HG03139 (cell line): ENCODE measurements around the gene SLC37A3.
"Not testable (repeated sequence)": the region's sequence is repeated elsewhere in the genome, so short reads cannot be mapped to it uniquely, and the experiment has no call there.

Source experiments
- ATAC-seq: cut with Tn5 transposase; IDR thresholded peaks from one replicate; pipeline ENCODE4 v1.9.1; 2021; ENCODE audit not compliant: unreplicated experiment

Gene SLC37A3

DNA sequence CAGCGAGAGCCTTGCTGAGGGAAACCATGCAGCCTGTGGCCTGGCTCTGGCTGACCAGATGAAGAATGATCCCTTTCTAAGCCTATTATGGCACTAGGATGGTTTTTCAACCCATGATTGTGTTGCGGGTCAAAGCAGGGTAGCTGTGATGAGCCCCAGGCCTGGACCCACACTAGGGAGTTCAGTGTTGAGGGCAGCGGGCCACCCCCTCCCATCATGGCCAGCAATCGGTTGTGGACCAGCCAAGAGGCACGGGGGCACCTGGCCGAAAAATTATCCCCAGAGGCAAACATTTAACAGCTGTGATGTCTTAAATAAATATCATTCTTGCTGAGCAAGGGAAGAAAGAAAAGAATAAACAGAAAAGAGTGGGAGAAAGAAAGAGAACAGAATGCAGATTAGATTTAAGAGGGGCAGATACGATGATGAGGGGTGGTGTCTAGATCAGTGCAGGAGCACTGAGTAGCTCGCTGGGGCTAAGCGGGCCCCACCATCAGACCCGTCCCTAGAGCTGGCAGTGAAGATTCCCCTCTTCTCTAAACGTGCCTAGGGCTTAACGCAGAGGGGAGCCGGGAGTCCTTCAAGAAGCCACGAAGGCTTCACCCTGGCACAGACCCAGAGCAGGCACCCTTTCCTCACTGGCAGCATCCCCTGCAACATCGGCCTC is 82.7 kb downstream of the SLC37A3 start:
- no peak for ATAC-seq

DNA sequence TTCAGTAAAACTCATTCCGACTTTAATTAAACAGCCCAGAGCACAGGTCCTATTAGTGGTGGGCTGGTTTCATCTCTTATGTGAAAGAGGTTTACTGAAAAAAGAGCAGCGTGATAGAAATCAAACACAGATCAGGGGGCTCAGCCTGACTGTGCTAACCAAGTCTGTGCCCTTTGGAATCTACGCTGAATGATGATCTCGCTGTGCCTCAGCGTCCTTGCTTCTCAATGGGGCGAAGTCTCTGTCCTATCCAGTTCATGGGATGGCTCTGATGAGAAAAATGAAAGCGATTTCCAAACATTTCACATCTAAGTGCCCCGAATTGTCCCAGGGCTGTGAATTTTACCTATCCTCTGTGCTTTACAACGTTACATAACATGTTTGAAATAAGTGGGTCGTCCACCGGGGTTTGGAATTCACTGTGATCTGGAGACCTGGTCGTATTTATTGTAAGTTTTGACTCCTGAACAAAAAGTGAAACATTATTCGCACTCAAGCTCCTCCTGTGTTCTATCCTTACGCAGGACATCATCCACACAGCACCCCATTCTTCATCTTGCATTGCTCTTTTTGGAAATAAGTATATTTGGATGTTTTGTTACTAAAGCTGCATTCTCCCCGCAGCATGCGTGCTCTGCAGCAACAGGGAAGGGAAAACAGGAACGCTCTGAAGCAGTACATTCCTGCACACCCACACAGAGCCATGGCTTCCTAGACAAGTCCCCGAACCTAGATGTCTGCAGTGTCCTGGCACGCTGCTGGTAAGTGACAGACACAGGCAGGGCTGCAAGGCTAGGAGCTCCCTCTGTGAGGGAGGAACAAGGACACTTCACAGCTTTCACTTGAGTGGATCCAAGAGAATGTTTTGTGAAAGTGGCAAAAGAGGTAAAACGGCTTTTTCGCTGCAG is 83.5 kb downstream of the SLC37A3 start:
- no peak for ATAC-seq

DNA sequence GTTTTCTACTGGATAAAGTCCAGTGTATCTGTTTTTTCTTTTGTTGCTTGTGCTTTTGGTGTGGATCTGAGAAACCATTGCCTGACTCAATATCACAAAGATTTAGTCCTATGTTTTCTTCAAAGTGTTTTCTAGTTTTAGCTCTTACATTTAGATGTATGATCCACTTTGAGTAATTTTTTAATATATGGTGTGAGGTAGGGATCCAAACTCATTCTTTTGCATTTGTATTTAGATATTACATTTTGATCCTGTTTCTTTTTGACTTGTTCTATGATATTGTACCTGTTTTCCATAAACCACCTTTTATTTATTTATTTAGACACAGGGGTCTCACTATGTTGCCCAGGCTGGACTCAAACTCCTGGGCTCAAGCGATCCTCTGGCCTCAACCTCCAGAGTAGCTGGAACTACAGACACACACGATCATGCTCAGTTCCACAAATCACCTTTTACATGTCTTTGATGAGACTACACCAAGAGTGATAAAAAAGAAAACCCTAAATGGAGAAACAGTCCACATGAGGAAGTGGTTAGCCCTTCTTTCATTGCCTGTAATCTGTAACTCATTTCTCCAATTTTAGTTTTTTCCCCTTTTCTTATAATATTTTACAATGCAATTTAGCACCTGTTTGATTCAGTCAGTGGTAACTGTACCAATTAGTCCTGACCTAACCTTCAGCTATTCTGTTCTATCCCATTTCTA is 86.0 kb downstream of the SLC37A3 start:
- no peak for ATAC-seq

DNA sequence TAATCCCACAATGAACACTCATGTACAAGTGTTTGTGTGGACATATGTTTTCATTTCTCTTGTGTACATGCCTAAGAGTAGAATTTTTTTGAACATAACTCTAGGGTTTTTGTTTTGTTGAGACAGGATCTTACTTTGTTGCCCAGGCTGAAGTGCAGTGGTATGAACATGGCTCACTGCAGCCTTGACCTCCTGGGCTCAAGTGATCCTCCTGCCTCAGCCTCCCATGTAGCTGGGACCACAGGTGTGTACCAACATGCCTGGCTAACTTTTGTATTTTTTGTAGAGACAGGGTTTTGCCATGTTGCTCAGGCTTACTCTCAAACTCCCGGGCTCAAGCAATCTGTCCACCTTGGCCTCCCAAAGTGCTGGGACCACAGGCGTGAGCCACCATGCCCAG is 87.2 kb downstream of the SLC37A3 start:
- ATAC-seq = not testable (repeated sequence)

DNA sequence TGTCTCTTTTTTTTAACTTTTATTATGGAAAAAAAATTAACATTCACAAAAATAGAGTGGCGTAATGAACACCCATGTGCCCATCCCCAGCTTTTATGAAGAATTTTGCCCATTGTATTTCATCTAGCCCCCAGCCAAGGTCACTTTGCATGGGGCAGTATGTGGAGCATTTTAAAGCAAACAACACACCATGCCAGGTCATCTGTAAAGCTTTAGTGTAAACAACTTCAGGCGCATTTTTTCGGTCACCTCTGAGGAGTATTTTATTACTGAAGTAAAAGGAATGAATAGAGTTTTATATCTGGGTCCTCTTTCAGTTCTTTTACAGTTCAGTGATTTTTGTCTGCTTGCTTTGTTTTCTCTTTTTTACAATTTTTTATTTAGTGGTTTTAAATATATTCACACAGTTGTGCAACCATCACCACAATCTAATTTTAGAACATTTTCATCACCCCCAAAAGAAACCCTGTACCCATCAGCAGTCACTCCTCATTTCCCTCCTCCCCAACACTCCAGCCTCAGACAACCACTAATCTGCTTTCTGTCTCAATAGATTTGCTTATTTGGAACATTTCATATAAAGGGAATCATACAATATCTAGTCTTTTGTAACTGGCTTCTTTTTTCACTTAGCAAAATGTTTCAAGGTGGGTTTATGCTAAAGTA is 87.9 kb downstream of the SLC37A3 start:
- ATAC-seq = no peak

DNA sequence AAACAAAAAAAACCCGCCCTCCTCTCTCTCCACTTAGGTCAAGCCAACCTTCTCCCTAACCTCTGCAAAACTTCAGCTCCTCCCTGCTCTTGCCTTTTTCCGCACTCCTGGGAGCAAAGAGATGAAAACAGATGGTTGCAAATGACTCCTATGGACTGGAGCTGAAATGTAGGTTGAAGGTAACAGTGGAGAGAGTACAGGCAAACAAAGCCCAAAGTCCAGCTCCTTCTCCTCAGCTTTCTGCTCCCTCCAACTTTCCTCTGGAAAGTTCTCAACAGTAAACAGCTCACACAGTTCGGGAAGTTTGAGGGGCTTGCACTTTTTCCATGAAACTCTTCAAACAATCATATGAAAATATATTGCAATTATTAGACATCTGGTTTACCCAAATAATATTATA is 90.3 kb downstream of the SLC37A3 start:
- ATAC-seq = no peak

DNA sequence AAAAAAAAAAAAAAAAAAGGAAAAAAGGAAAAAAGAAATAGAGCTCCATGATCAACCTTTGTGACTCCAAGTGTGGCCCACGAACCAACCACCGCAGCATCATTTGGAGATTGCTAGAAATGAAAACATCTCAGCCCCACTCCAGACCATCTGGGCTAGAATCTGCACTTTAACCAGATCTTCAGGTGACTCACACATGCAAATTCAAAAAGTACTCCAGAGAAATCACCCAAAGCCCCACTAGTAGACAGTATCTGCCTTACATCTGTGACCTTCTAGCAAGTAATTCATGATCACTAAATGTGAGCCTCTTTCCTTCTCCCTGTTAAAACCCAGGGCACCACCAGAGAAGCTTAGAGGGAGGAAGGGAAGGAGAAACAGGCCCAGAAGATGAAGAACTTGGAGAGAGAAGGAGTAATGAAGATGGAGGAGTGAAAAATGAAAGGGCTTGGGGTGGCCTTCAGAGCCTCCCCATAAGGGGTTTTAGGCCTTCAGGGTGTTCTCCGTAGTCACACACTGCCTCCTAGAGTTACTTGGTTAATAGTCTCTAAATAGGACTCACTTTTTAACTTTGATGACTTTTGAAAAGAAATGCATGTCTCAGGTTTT is 94.0 kb downstream of the SLC37A3 start:
- ATAC-seq = no peak

DNA sequence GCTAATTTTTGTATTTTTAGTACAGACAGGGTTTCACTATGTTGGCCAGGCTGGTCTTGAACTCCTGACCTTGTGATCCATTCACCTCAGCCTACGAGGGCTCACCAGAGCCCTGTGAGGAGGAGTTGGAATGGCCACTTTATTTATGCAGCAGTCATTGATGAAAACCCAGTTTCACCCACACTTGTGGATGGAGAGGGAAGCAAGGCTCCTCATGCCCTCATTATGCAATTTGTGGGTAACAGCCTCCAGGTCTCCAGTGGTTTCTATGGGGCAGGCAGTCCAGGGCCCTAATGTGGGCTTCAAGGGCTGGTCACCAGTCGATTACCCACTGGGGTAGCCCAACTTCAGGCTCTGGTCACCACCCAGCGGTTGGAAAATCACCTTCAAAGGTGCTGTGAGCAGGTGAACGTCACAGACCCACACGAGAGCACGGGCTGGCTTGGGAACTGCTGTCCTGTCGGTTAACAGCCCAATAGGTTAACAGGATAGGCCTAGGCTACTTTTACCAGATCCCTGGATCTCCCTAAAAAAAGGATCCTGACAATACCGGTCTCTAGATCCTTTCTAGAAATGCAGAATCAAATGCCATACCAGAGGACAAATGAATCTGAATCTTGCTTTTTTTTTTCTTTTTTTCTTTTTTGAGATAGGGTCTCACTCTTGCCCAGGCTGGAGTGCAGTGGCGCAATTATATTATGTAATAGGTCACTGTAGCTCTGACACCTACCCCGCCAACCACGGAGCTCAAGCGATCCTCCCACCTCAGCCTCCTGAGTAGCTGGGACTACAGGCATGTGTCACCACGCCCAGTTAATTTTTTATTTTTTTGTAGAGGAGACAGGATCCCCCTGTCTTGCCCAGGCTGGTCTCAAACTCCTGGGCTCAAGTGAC is 97.8 kb downstream of the SLC37A3 start:
- no peak for ATAC-seq

DNA sequence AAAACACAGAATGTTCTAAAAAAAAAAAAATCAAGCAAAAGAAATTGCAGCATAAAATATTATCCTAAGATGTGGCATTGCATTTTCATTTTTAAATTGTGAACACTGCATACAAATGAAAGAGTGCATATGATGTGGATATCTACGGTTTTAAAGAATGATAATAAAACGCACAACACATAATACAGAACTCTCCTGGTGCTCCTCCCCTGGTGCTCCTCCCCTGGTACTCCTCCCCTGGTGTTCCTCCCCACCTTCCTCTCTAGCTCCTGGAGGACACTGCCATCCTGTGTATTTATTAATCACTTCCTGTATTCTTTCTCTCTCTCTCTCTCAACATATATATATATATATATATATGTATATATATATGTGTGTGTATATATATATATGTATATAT is 100.1 kb downstream of the SLC37A3 start:
- ATAC-seq = no peak

DNA sequence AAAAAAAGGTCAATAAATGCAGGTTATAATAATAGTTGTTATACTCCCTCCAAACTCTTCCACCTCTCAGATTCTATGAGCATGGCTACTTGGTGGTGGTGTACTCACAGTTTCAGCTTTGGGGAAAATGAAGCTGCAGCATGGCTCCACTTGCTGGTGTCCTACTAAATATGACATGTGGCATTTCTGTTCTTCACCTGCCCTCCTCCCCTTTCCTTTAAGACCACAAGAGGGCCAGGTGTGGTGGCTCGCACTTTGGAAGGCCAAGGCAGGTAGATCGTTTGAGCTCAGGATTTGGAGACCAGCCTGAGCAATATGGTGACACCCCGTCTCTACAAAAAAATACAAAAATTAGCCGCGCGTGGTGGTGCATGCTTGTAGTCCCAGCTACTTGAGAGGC is 101.1 kb downstream of the SLC37A3 start:
- ATAC-seq = no peak

DNA sequence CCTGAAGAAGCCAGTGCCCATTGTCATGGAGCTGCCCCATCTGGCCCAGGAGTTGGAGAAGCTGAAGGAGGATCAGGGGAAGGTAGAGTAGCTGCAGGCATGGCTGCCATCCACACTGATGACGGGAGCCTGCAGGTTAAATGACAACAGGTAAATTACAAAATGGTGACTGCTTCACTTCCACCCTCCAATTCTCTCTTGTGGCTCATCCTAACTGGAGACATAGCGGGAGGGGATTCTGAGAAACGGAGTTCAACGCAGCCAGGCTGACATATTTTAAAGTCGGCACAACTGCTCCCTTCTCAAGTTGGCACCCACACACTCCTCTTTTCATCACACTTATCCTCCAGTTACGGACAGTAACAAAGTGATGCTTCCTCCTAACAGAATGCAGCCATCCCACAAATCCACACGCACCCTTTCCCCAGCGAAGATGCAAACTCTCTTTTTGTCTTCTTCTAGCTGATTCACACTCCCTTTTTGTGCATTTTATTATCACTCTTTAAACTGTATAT is 103.0 kb downstream of the SLC37A3 start:
- ATAC-seq = no peak

DNA sequence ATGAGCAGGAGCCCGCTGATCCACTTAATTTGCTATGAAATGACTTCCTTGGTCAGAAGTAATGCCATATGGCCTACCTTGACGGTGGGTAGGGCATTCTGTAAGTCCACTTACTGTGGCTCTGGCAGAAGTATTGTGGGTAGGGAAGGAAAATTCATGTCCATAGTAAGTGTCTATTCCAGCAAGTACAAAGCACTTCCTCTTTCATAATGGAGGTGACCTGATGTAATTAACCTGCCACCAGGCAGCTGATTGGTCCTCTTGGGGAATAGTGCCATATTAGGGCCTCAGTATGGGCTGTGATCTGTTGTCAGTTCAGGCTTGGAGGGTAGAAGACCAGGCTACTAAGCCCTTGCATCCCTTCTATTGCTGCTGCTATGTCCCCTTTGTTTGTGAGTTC is 103.9 kb downstream of the SLC37A3 start:
- ATAC-seq = no peak

DNA sequence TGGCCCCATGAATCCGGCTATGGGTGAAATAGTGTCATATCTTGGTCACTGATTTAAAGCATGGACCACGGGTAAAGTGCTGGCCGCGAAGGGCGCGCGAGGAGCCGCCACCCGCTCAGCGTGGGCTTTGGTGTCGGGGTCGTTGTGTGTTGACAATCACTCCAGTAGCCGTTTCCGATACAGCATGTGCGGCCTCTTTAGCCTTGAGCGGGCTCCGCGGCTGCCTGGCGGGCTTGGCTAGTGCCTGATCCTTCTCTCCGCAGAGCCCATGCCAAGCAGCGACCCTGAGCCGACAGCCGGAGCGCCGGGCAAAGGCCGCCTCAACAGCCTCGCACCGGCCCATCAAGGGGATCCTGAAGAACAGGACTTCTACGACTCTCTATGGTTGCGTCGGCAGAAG is 105.9 kb downstream of the SLC37A3 start:
- ATAC-seq = no peak

DNA sequence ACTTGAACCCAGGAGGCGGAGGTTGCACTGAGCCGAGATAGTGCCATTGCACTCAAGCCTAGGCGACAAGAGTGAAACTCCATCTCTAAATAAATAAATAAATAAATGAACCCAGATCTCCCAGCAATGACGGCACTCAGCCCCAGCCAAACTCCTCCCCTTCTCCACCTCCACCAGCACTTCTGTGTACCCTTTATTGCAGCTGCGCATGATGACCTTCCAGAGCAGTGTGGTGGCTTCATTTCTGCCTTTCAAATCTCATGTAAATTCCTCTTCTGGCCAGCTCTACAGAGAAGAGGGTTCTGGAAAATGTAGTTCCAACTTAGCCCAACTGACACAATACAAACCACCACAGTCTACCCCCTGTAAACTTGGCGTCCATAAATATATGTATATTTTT is 108.5 kb downstream of the SLC37A3 start:
- ATAC-seq = no peak

DNA sequence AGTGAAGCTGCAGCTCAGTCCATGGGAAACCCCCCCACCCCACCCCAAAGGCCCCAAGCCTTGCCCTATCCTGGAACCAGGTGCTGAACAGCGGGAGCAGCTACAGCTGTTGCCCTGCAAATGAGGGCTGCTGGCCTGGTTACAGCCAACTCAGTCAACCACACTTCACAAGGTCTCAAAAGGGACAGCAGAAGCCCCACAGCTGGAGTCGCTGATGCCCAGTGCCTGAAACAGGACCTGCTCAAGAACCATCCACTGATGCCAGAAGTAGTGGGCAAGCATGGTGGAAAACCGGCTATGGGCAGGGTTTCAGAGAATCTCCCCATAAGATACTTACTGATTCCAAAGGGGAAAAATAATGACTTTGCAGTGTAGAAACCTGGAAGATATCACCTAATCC is 110.3 kb downstream of the SLC37A3 start:
- no peak for ATAC-seq

DNA sequence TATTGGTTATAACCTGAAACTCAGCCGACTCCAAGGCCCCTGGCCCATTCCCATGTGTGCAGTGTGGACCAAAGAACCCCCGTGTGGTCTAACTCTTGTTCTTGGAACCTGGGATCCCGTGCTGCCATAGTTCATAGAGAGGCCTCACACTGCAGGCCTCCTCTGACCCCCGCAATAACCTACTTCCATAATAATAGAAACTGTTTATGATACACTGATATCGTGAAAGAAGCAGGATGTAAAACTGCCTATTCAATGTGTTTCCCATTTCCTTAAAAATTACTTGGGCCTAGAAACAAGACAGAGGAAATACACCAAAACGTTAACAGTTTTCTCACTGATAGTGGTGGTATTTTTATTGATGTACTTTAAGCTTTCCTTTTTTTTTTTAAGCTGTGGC is 112.4 kb downstream of the SLC37A3 start:
- ATAC-seq = no peak

DNA sequence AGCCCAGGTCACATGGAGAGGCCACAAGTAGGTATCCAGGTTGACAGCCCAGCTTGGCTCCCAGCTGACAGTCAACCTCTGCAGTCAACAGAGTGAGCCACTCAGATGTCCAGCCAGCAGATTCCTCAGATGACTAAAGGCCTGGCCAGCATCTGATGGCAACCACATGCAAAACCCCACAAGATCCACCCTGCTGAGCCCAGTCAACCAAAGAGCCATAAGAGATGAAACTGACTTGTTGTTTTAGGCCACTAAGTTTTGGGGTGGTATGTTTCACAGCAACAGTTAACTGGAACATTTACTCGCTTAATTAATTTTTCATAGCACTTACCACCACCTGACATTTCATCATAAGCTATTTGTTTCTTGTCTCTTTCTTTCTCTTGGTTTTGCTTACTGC is 114.3 kb downstream of the SLC37A3 start:
- ATAC-seq = no peak
